NCI-H345 treated with DMSO at 0.1 percent for 48 hours (cell line): ENCODE data around the gene BCAS3.

Experiments
- DNase-seq: peaks from one replicate; lab custom pipeline; 2025; ENCODE audit not compliant: unreplicated experiment; lab: John Stamatoyannopoulos, UW

BCAS3 gene

GRCh38 chr17:61372436-61372835 lies 694.8 kb downstream of the BCAS3 start:
- no peak for DNase-seq

GRCh38 chr17:61376931-61377838 lies 699.5 kb downstream of the BCAS3 start:
- DNase-seq, result no peak

- no peak for DNase-seq
Measured at GRCh38 chr17:61378658-61379456, 701.2 kb downstream of the BCAS3 start.

- no peak for DNase-seq
Measured at GRCh38 chr17:61379457-61380216, 702.0 kb downstream of the BCAS3 start.

- no peak for DNase-seq
Measured at GRCh38 chr17:61380217-61380835, 702.7 kb downstream of the BCAS3 start.

GRCh38 chr17:61380836-61381525 lies 703.3 kb downstream of the BCAS3 start:
- no peak for DNase-seq

GRCh38 chr17:61381537-61381936 lies 703.9 kb downstream of the BCAS3 start:
- DNase-seq, result no peak

GRCh38 chr17:61382796-61383688 lies 705.4 kb downstream of the BCAS3 start:
- no peak for DNase-seq

- no peak for DNase-seq
Measured at GRCh38 chr17:61383689-61384201, 706.1 kb downstream of the BCAS3 start.

GRCh38 chr17:61384354-61384691 lies 706.7 kb downstream of the BCAS3 start:
- DNase-seq, result no peak

- no peak for DNase-seq
Measured at GRCh38 chr17:61384692-61385576, 707.3 kb downstream of the BCAS3 start.

GRCh38 chr17:61385577-61386236 lies 708.1 kb downstream of the BCAS3 start:
- DNase-seq, result no peak

GRCh38 chr17:61386251-61386650 lies 708.6 kb downstream of the BCAS3 start:
- DNase-seq, result no peak

GRCh38 chr17:61387011-61387410 lies 709.4 kb downstream of the BCAS3 start:
- DNase-seq, result no peak

- DNase-seq, result no peak
Measured at GRCh38 chr17:61387511-61388305, 710.1 kb downstream of the BCAS3 start.

GRCh38 chr17:61388561-61389356 lies 711.1 kb downstream of the BCAS3 start:
- DNase-seq, result no peak
